ENCODE measurements around the gene POT1.

Gene POT1

DNA sequence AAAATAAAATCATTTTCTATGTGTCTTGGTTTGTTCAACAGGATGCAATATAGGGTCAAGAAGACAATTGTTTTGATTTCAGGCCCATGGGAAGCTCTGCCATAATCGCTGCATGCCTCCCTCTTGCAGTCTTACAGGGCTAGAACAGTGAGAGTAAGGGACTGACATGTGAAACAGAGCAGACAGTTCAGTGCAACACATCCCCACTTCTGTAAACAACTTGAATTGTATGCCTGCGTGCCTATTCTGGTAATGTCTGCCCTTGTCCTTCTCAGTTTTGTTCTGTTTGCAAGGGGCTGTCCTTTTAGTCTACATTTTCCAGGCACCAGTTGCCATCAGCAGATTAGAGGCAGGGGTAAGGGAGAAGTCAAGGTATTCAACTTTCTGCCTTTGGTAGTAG lies 129.2 kb downstream of the POT1 start:
- DNase-seq, result no peak

GRCh38 chr7:124799448-124799847 lies 130.2 kb downstream of the POT1 start:
- DNase-seq, result no peak

GRCh38 chr7:124796771-124797170 lies 132.9 kb downstream of the POT1 start:
- no peak for DNase-seq

DNA sequence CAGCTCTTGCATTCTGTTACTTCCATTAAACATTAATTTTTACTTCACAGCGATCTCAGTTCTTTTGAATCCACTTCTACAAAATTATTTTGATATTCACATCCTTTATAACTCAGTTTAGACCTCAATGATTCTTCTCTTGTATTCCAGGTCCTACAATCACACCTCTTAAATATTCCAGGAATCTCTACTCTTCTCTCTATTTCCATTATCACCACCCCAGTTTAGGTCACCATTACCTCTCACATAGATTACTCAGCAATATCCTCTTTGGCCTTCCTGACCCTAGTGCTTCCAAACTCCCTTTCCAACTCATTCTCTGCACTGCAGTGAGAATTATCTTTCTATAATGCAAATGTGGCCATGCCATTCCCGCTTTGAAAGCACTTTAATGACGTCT lies 136.9 kb downstream of the POT1 start:
- DNase-seq, result no peak

DNA sequence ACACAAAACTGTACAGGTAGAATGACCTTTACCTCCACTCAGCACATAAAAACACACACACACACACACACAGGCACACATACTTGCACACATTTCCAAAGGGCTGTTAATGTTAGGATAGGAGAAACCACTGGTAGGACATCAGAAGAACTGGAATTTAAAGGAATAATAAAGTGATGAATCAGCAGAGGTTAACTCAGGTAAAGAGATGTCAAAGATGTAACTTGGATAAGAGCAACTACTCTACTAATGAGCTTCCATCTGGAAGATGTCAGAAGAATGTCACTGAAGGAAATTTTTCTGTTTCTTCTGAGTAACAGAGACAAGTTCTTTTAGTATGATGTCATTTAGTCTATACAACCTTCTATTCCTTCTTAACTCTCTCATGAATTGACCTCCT lies 137.6 kb downstream of the POT1 start:
- DNase-seq, result no peak

DNA sequence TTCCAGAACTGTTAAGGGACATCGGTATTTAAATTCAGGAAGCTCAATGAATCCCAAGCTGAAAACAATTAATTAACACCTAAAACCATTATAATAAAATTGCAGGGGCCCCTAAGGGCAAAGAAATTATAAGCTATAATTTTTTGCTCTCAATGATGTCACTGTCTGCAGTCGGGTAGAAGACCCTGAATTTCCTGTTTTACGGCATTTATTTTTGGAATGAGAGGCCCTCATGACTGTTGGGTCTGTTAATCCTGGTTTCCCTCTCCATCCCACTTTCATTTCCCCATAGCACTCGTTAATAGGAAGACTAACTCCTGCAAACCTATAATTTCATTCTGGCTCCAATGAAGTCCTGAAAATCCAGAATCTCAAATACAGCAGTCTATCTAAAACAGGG lies 138.2 kb downstream of the POT1 start:
- no peak for DNase-seq

GRCh38 chr7:124790645-124791044 lies 139.0 kb downstream of the POT1 start:
- DNase-seq, result no peak

DNA sequence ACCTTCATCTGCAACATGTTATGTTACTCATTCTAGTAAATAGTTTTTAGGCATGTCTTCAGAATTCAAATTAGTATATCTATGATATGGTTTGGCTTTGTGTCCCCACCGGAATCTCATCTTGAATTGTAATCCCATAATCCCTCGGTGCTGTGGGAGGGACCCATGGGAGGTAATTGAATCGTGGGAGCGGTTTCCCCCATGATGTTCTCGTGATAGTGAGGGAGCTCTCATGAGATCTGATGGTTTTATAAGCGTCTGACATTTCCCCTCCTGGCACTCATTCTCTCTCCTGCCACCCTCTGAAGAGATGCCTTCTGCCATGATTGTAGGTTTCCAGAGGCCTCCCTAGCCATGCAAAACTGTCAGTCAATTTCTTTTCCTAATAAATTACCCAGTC lies 143.6 kb downstream of the POT1 start:
- DNase-seq, result no peak

DNA sequence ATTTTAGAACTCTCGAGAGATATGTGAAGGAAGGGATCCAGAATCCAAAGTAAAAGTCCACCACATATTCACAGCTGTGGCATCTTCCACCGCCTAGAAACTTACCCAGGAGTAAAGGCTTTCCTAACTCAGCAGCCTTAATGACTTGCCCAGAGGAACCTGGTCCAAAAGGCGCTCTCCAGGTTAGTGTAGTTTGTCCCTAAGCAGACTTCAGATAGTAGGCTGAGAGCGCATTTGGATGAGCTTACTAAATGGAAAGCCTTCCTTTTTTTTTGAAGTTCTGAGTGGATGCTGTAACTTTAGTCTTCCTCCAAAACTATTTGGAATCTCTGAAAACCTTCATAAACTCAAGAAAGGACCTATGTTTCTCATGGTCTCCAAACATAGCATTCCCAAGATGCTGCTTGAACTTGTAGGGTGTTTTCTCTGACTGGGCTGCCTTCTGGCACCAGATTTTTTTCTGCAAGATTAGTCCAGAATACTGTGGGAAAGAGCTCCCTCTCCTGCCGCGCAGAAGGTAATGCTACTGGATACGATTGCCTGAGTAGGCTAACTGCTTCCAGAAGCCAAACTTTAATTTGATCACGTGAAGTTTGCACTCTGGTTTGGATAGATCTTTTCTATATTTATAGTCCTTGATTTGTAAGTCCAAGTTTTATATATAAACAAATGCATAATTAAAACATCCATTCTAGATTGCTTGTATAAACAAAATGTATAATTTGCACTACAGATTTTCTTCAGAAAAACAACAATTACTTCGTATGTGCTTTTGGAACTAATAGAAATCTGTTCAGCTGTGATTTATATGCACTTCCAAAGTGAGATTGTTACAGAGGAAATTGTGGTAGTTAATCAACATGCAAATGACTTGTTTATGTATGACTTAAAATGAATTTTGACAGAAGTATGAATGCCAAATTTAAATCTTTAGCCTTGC lies 144.5 kb downstream of the POT1 start:
- peak; percentile 40 for DNase-seq

GRCh38 chr7:124783271-124783670 lies 146.4 kb downstream of the POT1 start:
- no peak for DNase-seq

- DNase-seq, result no peak
Measured at GRCh38 chr7:124781907-124782734, 147.5 kb downstream of the POT1 start.

- no peak for DNase-seq
Measured at GRCh38 chr7:124781418-124781817, 148.2 kb downstream of the POT1 start.

GRCh38 chr7:124780608-124781007 lies 149.0 kb downstream of the POT1 start:
- DNase-seq, result no peak

DNA sequence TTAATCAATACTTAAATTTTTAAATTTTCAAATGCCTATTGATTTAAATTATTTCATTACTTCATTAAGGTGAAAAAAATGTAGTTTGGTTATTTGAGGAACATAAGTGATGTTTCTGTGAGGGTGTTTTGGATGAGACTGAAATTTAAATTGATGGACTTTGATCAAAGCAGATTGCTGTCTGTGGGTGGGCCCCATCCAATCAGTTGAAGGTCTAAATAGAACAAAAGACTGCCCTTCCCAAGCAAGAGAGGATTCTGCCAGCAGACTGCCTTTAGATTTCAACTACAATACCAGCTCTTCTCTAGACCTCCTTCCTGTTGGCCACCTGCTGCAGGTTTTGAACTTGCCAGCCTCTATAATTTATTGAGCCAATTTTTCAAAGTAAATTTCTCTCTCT lies 149.6 kb downstream of the POT1 start:
- no peak for DNase-seq

GRCh38 chr7:124779620-124780019 lies 150.0 kb downstream of the POT1 start:
- DNase-seq, result no peak

- no peak for DNase-seq
Measured at GRCh38 chr7:124779194-124779593, 150.4 kb downstream of the POT1 start.

DNA sequence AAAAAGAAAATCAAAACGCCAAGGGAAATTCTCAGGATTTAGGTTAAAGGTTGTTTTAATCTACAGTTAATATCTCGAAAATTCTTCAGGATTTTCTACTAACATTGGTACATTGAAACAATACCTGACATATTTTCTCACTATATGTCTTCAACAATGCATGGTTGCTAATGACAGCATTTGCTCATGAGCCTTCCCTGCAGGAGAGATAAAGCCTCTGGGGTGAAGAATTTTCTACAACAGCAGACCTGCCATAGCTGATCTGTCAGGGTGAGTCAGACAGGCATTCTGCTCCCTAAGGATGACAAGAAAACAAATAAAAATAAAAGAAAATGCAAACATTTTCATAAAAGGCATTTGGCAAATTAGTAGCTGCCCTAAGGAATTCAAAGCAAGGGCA lies 152.4 kb downstream of the POT1 start:
- no peak for DNase-seq

- DNase-seq, result no peak
Measured at GRCh38 chr7:124776153-124776552, 153.5 kb downstream of the POT1 start.

DNA sequence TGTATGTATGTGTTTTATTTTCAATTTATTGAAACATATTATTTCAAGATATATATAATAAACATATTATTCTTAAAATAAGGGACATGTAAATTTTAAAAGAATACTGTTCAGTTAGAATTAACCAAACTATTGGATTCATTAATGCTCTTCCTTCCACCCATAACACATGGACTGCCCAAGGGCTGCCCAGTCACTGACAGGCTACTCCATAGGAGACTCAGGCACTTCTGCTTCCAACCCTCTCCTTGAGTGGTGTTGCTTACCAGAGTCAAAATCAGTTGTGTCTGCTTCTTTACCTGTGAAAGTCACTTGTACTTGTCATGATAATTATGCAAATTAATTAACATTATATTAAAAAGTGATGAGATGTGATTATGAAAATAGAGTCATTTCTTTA lies 154.2 kb downstream of the POT1 start:
- DNase-seq, result no peak

DNA sequence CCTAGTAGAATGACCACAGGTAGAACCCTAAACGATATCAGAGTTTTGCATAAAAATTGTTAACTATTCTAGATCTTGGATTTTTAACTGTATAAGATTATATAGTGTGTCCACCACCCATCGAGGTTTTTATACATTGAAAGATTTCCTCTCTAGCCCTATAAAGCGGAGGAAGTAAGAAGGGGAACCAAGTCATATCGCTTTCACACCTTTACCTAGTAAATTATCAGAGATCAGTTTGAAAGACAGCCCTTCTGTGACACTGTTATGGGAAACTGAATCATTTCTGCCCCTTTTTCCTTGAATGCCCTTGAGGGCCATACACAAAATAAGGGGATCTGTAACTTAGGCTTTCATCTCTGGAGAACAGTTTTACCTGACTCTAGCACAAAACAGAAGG lies 155.7 kb downstream of the POT1 start:
- DNase-seq, result no peak

DNA sequence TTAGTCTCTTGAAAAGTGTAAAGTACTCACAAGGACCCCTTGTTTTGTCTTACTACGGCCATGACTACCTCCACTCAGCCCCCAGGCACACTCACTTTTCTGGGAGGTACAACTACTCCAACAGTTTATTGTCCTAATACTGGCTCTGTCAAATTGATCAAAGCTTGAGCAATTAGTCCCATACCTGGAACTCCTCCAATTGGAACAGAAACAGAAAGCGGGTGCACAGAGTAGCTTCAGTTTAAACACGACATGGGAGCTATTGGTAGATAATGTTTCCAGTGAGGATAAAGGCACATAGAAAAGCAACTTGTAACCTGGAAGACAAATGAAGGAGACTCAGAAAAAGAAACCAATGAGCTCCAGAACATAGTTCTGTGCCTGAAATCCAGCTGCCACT lies 156.3 kb downstream of the POT1 start:
- DNase-seq, result no peak

Measured in left hindlimb (tissue), 1 donor.